Ishikawa (cell line): ENCODE results near the gene TP53.
A peak's percentile ranks its signal among the peaks of the same experiment; 100 is the strongest.

Experiments
- CEBPB ChIP-seq: IDR thresholded peaks from 2 replicates; pipeline ENCODE4 v1.6.1; 2012
- CREB1 ChIP-seq: IDR thresholded peaks from 2 replicates; pipeline ENCODE4 v1.6.1; 2012; ENCODE audit warnings: low read depth
- EGR1 ChIP-seq: IDR thresholded peaks from 2 replicates; pipeline ENCODE4 v1.6.1; 2012
- EP300 ChIP-seq: IDR thresholded peaks from 2 replicates; pipeline ENCODE4 v1.6.1; 2012; ENCODE audit warnings: borderline replicate concordance
- FOXM1 ChIP-seq: IDR thresholded peaks from 2 replicates; pipeline ENCODE4 v1.6.1; 2012; ENCODE audit warnings: low read depth, borderline replicate concordance
- MAX ChIP-seq: IDR thresholded peaks from 2 replicates; pipeline ENCODE4 v1.6.1; 2012
- NFIC ChIP-seq: IDR thresholded peaks from 2 replicates; pipeline ENCODE4 v1.6.1; 2012
- RAD21 ChIP-seq: IDR thresholded peaks from 2 replicates; pipeline ENCODE4 v1.6.1; 2012; ENCODE audit warnings: low read depth
- REST ChIP-seq: IDR thresholded peaks from 2 replicates; pipeline ENCODE4 v1.6.1; 2012; ENCODE audit warnings: low read depth, mild to moderate bottlenecking
- TAF1 ChIP-seq: IDR thresholded peaks from 2 replicates; pipeline ENCODE4 v1.6.1; 2012; ENCODE audit warnings: low read depth, mild to moderate bottlenecking
- TCF12 ChIP-seq: IDR thresholded peaks from 2 replicates; pipeline ENCODE4 v1.6.1; 2012; ENCODE audit warnings: low read depth
- TEAD4 ChIP-seq: IDR thresholded peaks from 2 replicates; pipeline ENCODE4 v1.6.1; 2012
- USF1 ChIP-seq: IDR thresholded peaks from 2 replicates; pipeline ENCODE4 v1.6.1; 2012
- YY1 ChIP-seq: IDR thresholded peaks from 2 replicates; pipeline ENCODE4 v1.6.1; 2012; ENCODE audit warnings: low read depth
- ZBTB7A ChIP-seq: IDR thresholded peaks from 2 replicates; pipeline ENCODE4 v1.6.1; 2012; ENCODE audit warnings: low read depth

The TP53 gene

GRCh38 chr17:7695586-7695985 is 8.3 kb upstream of the TP53 start:
- no peak for TF ChIP-seq TEAD4

- TF ChIP-seq MAX (no peak), NFIC (no peak), REST (no peak), ZBTB7A (no peak), TEAD4 (no peak), EP300 (no peak), EGR1 (no peak), YY1 (no peak), CREB1 (no peak), TCF12 (no peak), RAD21 (no peak), CEBPB (no peak), FOXM1 (no peak), TAF1 (no peak), USF1 (no peak)
Measured at GRCh38 chr17:7688808-7689316, 1.6 kb upstream of the TP53 start.

GRCh38 chr17:7687908-7688807 is 868 bp upstream of the TP53 start, which contains the start of gene WRAP53:
Gene WRAP53, plus strand, starts transcription at chr17:7688477. Its CDS starts 172 bp downstream, at chr17:7688649.
- TF ChIP-seq USF1 (0 out of 2 replicates have a peak, but pooled peaks have one; percentile 22), TAF1 (peak; percentile 54), TEAD4 (no peak), EGR1 (peak; percentile 29; the same call in 1 of the 2 replicates), EP300 (no peak), FOXM1 (peak; percentile 60; the same call in 1 of the 2 replicates), CREB1 (0 out of 2 replicates have a peak, but pooled peaks have one; percentile 45), MAX (peak; percentile 61; the same call in 1 of the 2 replicates), RAD21 (peak; percentile 77), YY1 (peak; percentile 82), REST (no peak), CEBPB (no peak), TCF12 (peak; percentile 70; the same call in 1 of the 2 replicates), ZBTB7A (no peak), NFIC (no peak)

- TF ChIP-seq YY1 (no peak; the same call in 1 of the 2 replicates), TAF1 (peak; percentile 69; the same call in 1 of the 2 replicates), EGR1 (no peak), EP300 (no peak; the same call in 1 of the 2 replicates), USF1 (no peak), MAX (no peak), FOXM1 (0 out of 2 replicates have a peak, but pooled peaks have one; percentile 20), NFIC (no peak)
Measured at GRCh38 chr17:7686222-7687071, 843 bp downstream of the TP53 start.
